HL-60 (cell line): ENCODE data around the gene THEM5.
A peak's percentile ranks its signal among the peaks of the same experiment; 100 is the strongest.

ENCODE experiments used
- DNase-seq, 2 experiments: peaks; one replicate each; pipeline ENCODE4 v3.0.0-alpha.2; 2010 to 2020; ENCODE audit warnings: low read depth in 1 of 2, low spot score in 1 of 2
- H3K27ac ChIP-seq: fragments of 250-450 bp; sonication (Bioruptor Pico); replicated peaks from 2 replicates; pipeline ENCODE4 v1.5.1; 2020; ENCODE audit warnings: mild to moderate bottlenecking, moderate library complexity
- H3K27me3 ChIP-seq: fragments of 250-450 bp; sonication (Bioruptor Pico); 2 replicates; pipeline ENCODE4 v1.5.1; 2021; ENCODE audit warnings: mild to moderate bottlenecking, moderate library complexity; ENCODE audit not compliant: insufficient read depth, poor library complexity, severe bottlenecking
- H3K4me3 ChIP-seq: replicated peaks from 2 replicates; pipeline ENCODE4 v1.5.1; 2011; ENCODE audit warnings: mild to moderate bottlenecking, control low read depth, low read length; ENCODE audit not compliant: insufficient read depth
- GABPA ChIP-seq: IDR thresholded peaks from 2 replicates; pipeline ENCODE4 v1.6.1; 2012; ENCODE audit warnings: low read depth
- POLR2AphosphoS5 ChIP-seq: IDR thresholded peaks from 2 replicates; pipeline ENCODE4 v1.6.1; 2012; ENCODE audit warnings: low read depth
- SPI1 ChIP-seq: IDR thresholded peaks from 2 replicates; pipeline ENCODE4 v1.6.1; 2012; ENCODE audit warnings: low read depth, mild to moderate bottlenecking, borderline replicate concordance
- TF ChIP-seq, protein P1 (sequence below): IDR thresholded peaks from one replicate; pipeline ENCODE4 v1.5.1; 2011; ENCODE audit warnings: low read length, control low read depth, inconsistent platforms; ENCODE audit not compliant: insufficient read depth
- TF ChIP-seq, protein P2 (sequence below): IDR thresholded peaks from 2 replicates; pipeline ENCODE4 v1.6.1; 2012; ENCODE audit warnings: low read depth; ENCODE audit not compliant: insufficient replicate concordance

THEM5 gene

DNA sequence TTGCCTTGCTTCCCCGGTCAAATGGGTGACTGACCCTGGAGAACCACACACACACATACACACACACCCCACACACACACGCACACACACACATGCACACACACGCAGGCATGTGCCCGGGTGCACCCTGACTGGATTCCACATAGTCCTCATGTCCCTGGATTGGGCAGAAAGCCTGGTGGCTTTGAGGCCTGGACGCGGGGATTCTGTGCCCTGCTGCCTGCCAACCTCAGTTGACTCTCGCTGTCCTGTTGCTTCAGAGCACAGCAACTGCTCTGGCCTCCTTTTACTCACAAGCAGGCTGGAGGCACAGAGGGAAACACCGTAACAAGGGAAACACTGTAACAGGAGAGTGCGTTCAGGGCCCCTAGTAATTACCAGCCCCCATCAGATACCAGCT is 28.3 kb downstream of the THEM5 start:
- no peak for DNase-seq
- no peaks in the 10 kb centered on the region for H3K27me3 ChIP-seq
- TF ChIP-seq, protein P1, sequence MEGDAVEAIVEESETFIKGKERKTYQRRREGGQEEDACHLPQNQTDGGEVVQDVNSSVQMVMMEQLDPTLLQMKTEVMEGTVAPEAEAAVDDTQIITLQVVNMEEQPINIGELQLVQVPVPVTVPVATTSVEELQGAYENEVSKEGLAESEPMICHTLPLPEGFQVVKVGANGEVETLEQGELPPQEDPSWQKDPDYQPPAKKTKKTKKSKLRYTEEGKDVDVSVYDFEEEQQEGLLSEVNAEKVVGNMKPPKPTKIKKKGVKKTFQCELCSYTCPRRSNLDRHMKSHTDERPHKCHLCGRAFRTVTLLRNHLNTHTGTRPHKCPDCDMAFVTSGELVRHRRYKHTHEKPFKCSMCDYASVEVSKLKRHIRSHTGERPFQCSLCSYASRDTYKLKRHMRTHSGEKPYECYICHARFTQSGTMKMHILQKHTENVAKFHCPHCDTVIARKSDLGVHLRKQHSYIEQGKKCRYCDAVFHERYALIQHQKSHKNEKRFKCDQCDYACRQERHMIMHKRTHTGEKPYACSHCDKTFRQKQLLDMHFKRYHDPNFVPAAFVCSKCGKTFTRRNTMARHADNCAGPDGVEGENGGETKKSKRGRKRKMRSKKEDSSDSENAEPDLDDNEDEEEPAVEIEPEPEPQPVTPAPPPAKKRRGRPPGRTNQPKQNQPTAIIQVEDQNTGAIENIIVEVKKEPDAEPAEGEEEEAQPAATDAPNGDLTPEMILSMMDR = no peak
- TF ChIP-seq POLR2AphosphoS5 (no peak), SPI1 (no peak), GABPA (no peak)
- TF ChIP-seq, protein P2, sequence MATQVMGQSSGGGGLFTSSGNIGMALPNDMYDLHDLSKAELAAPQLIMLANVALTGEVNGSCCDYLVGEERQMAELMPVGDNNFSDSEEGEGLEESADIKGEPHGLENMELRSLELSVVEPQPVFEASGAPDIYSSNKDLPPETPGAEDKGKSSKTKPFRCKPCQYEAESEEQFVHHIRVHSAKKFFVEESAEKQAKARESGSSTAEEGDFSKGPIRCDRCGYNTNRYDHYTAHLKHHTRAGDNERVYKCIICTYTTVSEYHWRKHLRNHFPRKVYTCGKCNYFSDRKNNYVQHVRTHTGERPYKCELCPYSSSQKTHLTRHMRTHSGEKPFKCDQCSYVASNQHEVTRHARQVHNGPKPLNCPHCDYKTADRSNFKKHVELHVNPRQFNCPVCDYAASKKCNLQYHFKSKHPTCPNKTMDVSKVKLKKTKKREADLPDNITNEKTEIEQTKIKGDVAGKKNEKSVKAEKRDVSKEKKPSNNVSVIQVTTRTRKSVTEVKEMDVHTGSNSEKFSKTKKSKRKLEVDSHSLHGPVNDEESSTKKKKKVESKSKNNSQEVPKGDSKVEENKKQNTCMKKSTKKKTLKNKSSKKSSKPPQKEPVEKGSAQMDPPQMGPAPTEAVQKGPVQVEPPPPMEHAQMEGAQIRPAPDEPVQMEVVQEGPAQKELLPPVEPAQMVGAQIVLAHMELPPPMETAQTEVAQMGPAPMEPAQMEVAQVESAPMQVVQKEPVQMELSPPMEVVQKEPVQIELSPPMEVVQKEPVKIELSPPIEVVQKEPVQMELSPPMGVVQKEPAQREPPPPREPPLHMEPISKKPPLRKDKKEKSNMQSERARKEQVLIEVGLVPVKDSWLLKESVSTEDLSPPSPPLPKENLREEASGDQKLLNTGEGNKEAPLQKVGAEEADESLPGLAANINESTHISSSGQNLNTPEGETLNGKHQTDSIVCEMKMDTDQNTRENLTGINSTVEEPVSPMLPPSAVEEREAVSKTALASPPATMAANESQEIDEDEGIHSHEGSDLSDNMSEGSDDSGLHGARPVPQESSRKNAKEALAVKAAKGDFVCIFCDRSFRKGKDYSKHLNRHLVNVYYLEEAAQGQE = no peak
- H3K4me3 ChIP-seq = no peak overlapping the region
- H3K27ac ChIP-seq = no peak overlapping the region

DNA sequence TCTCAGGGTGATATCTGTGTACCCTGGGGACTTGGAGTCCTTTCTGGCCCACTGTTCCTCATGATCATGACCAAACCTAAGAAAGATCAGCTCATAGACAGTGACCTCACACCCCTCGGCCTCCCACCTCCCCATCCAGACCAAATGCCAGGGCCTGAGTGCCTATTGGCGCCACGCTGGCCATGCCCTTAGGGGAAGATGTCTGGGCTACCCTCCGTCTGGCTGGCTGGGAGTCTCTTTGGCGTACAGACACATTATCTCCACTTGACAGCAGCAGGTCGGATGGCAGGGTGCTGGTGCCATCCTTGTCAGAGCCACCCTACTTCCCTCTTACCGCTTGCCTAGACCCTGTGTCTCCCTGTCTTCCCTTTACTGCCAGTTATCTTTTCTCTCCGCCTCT is 30.3 kb downstream of the THEM5 start:
- Histone ChIP-seq H3K27ac (no peak overlapping the region), H3K27me3 (no peaks in the 10 kb centered on the region), H3K4me3 (no peak overlapping the region)
- no peak for DNase-seq
- TF ChIP-seq, protein P1 = no peak
- TF ChIP-seq SPI1 (no peak), GABPA (no peak), POLR2AphosphoS5 (no peak)
- TF ChIP-seq, protein P2 = no peak

DNA sequence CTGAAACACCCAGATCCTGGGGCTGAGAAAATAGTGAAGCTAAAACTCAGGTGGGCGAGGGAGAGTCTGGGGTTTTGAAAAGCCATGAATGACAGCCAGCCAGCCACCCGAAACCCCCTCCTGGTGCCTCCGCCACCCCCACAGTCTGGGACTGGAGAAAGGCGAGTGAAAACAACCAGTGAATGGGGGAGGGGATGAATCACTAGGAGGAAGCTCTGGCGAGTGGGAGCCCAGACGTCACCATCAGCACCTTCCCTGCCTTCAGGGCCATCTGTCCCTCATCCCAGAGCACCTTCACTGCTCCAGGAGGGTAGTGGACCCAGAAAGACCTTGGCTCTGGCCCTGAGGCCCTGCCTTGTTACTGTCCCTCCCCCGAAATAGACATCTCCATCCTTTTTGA is 31.1 kb downstream of the THEM5 start:
- no peak for DNase-seq
- TF ChIP-seq, protein P2 = no peak
- TF ChIP-seq POLR2AphosphoS5 = no peak
- Histone ChIP-seq H3K27ac (no peak overlapping the region), H3K4me3 (no peak overlapping the region), H3K27me3 (no peaks in the 10 kb centered on the region)

DNA sequence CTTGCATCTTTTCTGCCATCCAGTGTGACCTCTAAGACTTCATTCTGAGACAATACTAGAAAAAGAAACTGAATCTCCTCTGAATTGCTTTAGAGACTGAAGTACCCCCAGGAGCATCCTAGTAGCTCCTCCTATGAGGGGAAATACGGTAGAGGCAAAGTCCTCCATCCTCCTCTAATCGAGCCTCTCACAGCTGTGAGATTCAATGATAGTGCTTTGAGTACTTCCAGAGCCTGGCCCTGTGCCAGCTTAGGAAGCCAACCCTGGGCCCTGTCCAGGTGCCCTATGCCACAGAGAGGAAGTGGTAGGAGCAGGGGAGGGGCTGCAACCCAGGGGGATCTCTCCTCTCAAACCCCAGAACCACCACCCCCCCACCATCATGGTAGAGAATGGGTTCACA is 32.6 kb downstream of the THEM5 start:
- DNase-seq = no peak
- Histone ChIP-seq H3K4me3 (no peak overlapping the region), H3K27me3 (no peaks in the 10 kb centered on the region), H3K27ac (no peak overlapping the region)
- TF ChIP-seq, protein P2 = no peak
- TF ChIP-seq SPI1 (peak; percentile 53; the same call in 1 of the 2 replicates), POLR2AphosphoS5 (no peak)
- TF ChIP-seq, protein P1 = no peak
